Suppressor macrophage treated with lipopolysaccharide for 4 hours (primary cell): ENCODE measurements around the gene KLRD1.
"Not testable (repeated sequence)": the region's sequence is repeated elsewhere in the genome, so short reads cannot be mapped to it uniquely, and the experiment has no call there.

ENCODE experiments used
- DNase-seq: peaks from one replicate; pipeline ENCODE4 v3.0.0-alpha.2; 2020

Gene KLRD1

GRCh38 chr12:10369557-10370415 is 62.1 kb downstream of the KLRD1 start:
- no peak for DNase-seq

GRCh38 chr12:10371893-10372535 is 64.3 kb downstream of the KLRD1 start:
- DNase-seq, result not testable (repeated sequence)

GRCh38 chr12:10372559-10372958 is 64.9 kb downstream of the KLRD1 start:
- DNase-seq, result no peak

- DNase-seq, result no peak
These were observed 67.0 kb downstream of the KLRD1 start for GRCh38 chr12:10374624-10375018.

- not testable (repeated sequence) for DNase-seq
These were observed 71.1 kb downstream of the KLRD1 start for GRCh38 chr12:10378737-10379136.
